NCI-H1048 (cell line): ENCODE results near the gene ATF5.

ENCODE experiments used
- DNase-seq: peaks from one replicate; lab custom pipeline; 2025; lab: John Stamatoyannopoulos, UW

The ATF5 gene

DNA sequence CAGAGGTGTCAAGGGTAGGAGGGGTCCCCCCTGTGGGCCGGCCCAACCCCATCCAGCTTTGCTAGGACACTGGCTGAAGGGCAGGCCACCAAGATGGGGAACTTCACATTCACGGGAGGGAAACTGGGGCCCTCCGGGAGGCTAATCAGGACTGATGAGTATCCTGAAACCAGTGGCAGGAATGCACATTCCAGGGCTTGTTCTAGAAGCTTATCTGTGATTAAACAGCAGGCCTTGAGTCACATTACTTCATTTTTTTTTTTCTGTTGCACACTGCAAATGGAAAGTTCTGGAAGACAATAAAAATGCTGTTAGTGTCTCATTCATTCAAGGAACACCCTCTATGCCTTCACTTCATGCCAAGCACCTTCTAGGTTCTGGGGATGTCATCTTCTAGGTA lies 47.5 kb downstream of the ATF5 start:
- DNase-seq = no peak

GRCh38 chr19:49977076-49977475 lies 48.1 kb downstream of the ATF5 start:
- no peak for DNase-seq

DNA sequence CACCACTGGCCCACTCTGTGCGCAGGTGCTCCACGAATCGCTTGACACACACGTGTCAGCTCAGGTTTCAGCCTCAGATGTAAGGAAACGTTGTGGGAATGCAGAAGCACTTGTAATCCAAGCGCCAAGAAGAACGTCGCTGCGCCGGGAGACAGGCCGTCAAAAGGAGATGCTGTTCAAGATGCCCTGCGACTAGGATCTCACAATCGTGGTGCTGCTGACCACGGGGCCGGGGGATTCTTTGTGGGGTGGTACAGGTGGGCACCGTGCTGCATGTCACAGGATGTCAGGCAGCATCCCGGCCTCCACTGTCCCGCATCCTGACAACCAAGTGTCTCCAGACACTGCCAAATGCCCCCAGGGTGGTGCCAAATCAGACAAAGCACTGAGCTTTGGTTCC lies 48.9 kb downstream of the ATF5 start:
- DNase-seq = no peak

GRCh38 chr19:49978324-49978723 lies 49.3 kb downstream of the ATF5 start:
- no peak for DNase-seq

GRCh38 chr19:49981603-49982593 lies 52.9 kb downstream of the ATF5 start:
- DNase-seq = no peak
